Measurements from ENCODE around the gene TOM1.

DNA sequence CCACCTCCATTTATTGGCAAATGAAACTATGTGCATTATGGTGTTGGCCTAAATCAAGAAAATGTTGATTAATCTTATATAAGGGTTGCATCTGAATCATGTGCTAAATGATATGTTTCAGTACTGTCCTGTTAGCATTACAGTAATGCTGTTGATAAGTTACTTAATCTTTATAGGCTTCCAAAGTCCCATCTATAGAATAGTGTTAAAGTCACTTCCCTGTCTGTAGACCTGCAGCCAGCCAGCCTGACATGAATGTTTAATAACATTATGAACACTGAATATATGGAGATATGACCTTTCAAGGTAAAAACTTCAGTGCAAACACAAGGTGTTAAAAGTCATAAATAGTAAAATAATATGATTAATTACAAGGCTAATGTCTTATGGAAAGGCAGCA lies 3.6 kb upstream of the TOM1 start:
- TF ChIP-seq CTCF (IDR thresholded peaks at IDR 0.05): no peak
- no peak for TF ChIP-seq POLR2A (IDR thresholded peaks at IDR 0.05)
- no peak for TF ChIP-seq POLR2AphosphoS5 (IDR thresholded peaks at IDR 0.05; ENCODE audit: insufficient read depth in 1 of 2, low read depth in 1 of 2)
